Activated B cell treated with CpG ODN at 0.5 μM for 24 hours (primary cell): ENCODE data around the gene GRN. TPM values are rescaled to one million over a fixed set of nuclear protein-coding genes. Genes with fewer than 3 reads are reported as not detected.

Experiments used
- ATAC-seq: fragments of 200-7000 bp; cut with Tn5 transposase; one replicate; pipeline ENCODE4 v1.10.0; 2021; ENCODE audit warnings: low read depth, mild to moderate bottlenecking, moderate library complexity
- CTCF ChIA-PET: fragments of 350-600 bp; sonication (Branson Sonifier 250); formaldehyde crosslinking; loops from one replicate; lab custom pipeline; 2021; ENCODE audit warnings: antibody characterized with exemption; lab: Charles Lee
- POLR2A ChIA-PET: fragments of 350-600 bp; sonication (Branson Sonifier 250); formaldehyde crosslinking; loops from one replicate; lab custom pipeline; 2021; ENCODE audit warnings: antibody characterized with exemption; lab: Charles Lee
- DNase-seq: peaks from one replicate; pipeline ENCODE4 v3.0.0; 2022
- H3K27ac Mint-ChIP-seq: one replicate; pipeline ENCODE4 v1.8.0; 2020; ENCODE audit warnings: mixed read lengths
- H3K27me3 Mint-ChIP-seq: one replicate; pipeline ENCODE4 v1.8.0; 2021; ENCODE audit warnings: mixed read lengths
- H3K36me3 Mint-ChIP-seq: one replicate; pipeline ENCODE4 v1.8.0; 2021; ENCODE audit warnings: low read depth, mixed read lengths
- H3K4me1 Mint-ChIP-seq: one replicate; pipeline ENCODE4 v1.8.0; 2021; ENCODE audit warnings: mixed read lengths
- H3K4me3 Mint-ChIP-seq: one replicate; pipeline ENCODE4 v1.8.0; 2020; ENCODE audit warnings: mild to moderate bottlenecking, mixed read lengths
- H3K9me3 Mint-ChIP-seq: one replicate; pipeline ENCODE4 v1.8.0; 2020; ENCODE audit warnings: mixed read lengths
- intact Hi-C: fragments of 100-400 bp; cut with micrococcal nuclease; formaldehyde crosslinking; loops from one replicate; pipeline ENCODE4 v1.15.1; 2024
- total RNA-seq: library from RNA; stranded (reverse); gene quantifications from 2 replicates; pipeline ENCODE4 v1.2.3, GENCODE V29; 2022
- TF ChIP-seq, protein P1 (sequence below): fragments of 200-600 bp; IDR thresholded peaks from one replicate; pipeline ENCODE4 v1.8.0; 2022; ENCODE audit warnings: antibody characterized with exemption, mild to moderate bottlenecking

Gene GRN
- total RNA-seq, 1 donor from 2014 or later = 250 TPM

GRCh38 chr17:44349553-44350070 is 4.5 kb downstream of the GRN start:
- H3K36me3 Mint-ChIP-seq = peaks cover 50% of the 10 kb centered on the region
- ATAC-seq (no peak), DNase-seq (no peak)
- TF ChIP-seq, protein P1, sequence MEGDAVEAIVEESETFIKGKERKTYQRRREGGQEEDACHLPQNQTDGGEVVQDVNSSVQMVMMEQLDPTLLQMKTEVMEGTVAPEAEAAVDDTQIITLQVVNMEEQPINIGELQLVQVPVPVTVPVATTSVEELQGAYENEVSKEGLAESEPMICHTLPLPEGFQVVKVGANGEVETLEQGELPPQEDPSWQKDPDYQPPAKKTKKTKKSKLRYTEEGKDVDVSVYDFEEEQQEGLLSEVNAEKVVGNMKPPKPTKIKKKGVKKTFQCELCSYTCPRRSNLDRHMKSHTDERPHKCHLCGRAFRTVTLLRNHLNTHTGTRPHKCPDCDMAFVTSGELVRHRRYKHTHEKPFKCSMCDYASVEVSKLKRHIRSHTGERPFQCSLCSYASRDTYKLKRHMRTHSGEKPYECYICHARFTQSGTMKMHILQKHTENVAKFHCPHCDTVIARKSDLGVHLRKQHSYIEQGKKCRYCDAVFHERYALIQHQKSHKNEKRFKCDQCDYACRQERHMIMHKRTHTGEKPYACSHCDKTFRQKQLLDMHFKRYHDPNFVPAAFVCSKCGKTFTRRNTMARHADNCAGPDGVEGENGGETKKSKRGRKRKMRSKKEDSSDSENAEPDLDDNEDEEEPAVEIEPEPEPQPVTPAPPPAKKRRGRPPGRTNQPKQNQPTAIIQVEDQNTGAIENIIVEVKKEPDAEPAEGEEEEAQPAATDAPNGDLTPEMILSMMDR = no peak
- POLR2A ChIA-PET = interaction anchor here (0.6 to 8.7 kb wide), 7 partner anchors 18 to 207 kb away, joined by 3 to 241 read pairs (median 12); partner anchors contain the start of genes SLC25A39, TMUB2 and UBTF
- H3K9me3 Mint-ChIP-seq = no peaks in the 10 kb centered on the region
- peaks cover 65% of the 10 kb centered on the region for H3K4me1 Mint-ChIP-seq
- H3K27me3 Mint-ChIP-seq = no peaks in the 10 kb centered on the region
- H3K4me3 Mint-ChIP-seq = no peak overlapping the region
- intact Hi-C loops = loop anchor here (1.0 to 10.0 kb wide), 8 partner anchors 18 to 965 kb away; partner anchors contain the start of genes G6PC3, HDAC5, HROB and MAP3K14
- peak overlapping the region; percentile 18 for H3K27ac Mint-ChIP-seq
- CTCF ChIA-PET = interaction anchor here (1.0 to 12.4 kb wide), 8 partner anchors 14 to 144 kb away, joined by 3 to 108 read pairs (median 6); no protein-coding TSS in a partner anchor

DNA sequence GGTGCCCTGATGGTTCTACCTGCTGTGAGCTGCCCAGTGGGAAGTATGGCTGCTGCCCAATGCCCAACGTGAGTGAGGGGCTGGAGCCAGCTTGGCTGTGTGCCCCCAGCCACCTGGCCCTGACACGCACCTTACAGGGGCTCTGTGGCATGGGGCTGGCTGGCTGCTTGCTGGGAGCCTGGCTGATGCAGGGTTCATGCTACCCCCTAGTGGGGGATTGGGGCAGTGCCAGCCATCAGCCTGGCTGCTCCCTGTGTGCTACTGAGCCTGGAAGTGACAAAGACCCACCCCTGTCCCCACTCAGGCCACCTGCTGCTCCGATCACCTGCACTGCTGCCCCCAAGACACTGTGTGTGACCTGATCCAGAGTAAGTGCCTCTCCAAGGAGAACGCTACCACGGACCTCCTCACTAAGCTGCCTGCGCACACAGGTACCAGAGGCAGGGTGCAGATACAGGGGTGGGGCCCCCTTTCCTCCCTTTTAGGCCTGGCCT is 5.7 kb downstream of the GRN start:
- POLR2A ChIA-PET = interaction anchor here (0.6 to 8.7 kb wide), 5 partner anchors 19 to 144 kb away, joined by 3 to 241 read pairs (median 8); partner anchors contain the start of genes SLC25A39 and UBTF
- peaks cover 54% of the 10 kb centered on the region for H3K4me1 Mint-ChIP-seq
- CTCF ChIA-PET = interaction anchor here (0.7 to 12.4 kb wide), 15 partner anchors 9 to 210 kb away, joined by 3 to 108 read pairs (median 5); partner anchors contain the start of gene UBTF
- TF ChIP-seq, protein P1 = no peak
- peaks cover 43% of the 10 kb centered on the region for H3K36me3 Mint-ChIP-seq
- DNase-seq (peak; percentile 71), ATAC-seq (peak; percentile 42)
- no peaks in the 10 kb centered on the region for H3K9me3 Mint-ChIP-seq
- H3K27me3 Mint-ChIP-seq = no peaks in the 10 kb centered on the region
- intact Hi-C loops = loop anchor here (1.0 to 5.0 kb wide), 4 partner anchors 19 to 406 kb away; partner anchors contain the start of gene HROB
- no peak overlapping the region for H3K4me3 Mint-ChIP-seq
- H3K27ac Mint-ChIP-seq = peak overlapping the region; percentile 65

GRCh38 chr17:44351464-44351863 is 6.4 kb downstream of the GRN start:
- peaks cover 40% of the 10 kb centered on the region for H3K36me3 Mint-ChIP-seq
- no peak for DNase-seq
- no peaks in the 10 kb centered on the region for H3K27me3 Mint-ChIP-seq

DNA sequence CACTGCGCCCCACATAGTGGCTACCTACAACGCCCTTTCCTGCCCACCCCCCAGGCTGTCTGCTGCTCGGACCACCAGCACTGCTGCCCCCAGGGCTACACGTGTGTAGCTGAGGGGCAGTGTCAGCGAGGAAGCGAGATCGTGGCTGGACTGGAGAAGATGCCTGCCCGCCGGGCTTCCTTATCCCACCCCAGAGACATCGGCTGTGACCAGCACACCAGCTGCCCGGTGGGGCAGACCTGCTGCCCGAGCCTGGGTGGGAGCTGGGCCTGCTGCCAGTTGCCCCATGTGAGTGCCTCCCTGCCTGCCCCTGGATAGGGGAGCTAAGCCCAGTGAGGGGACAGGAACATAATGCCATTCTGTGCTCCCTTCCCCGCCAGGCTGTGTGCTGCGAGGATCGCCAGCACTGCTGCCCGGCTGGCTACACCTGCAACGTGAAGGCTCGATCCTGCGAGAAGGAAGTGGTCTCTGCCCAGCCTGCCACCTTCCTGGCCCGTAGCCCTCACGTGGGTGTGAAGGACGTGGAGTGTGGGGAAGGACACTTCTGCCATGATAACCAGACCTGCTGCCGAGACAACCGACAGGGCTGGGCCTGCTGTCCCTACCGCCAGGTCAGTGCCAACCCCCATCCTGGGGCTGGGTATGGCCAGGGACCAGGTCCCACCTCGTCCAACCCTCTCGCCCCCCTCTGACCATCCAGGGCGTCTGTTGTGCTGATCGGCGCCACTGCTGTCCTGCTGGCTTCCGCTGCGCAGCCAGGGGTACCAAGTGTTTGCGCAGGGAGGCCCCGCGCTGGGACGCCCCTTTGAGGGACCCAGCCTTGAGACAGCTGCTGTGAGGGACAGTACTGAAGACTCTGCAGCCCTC is 7.1 kb downstream of the GRN start:
- ATAC-seq = no peak
- no peak overlapping the region for H3K4me3 Mint-ChIP-seq
- intact Hi-C loops = loop anchor here (2.0 to 5.0 kb wide), 2 partner anchors 35 to 407 kb away; no protein-coding TSS in a partner anchor
- ChIA-PET POLR2A (interaction anchor here (0.6 to 8.7 kb wide), 6 partner anchors 11 to 1038 kb away, joined by 3 to 241 read pairs (median 6); partner anchors contain the start of genes FAM171A2, SLC25A39 and UBTF), CTCF (interaction anchor here (0.9 to 12.4 kb wide), 4 partner anchors 21 to 211 kb away, joined by 3 to 108 read pairs (median 6); no protein-coding TSS in a partner anchor)
- H3K36me3 Mint-ChIP-seq = peaks cover 40% of the 10 kb centered on the region
- DNase-seq = no peak
- H3K4me1 Mint-ChIP-seq = peaks cover 40% of the 10 kb centered on the region
- TF ChIP-seq, protein P1 = no peak
- no peaks in the 10 kb centered on the region for H3K27me3 Mint-ChIP-seq
- H3K27ac Mint-ChIP-seq = no peak overlapping the region
- H3K9me3 Mint-ChIP-seq = no peaks in the 10 kb centered on the region

More at GRCh38 chr17:44351464-44351863, 6.4 kb downstream of the GRN start:
- no peak for ATAC-seq
- no peak overlapping the region for H3K4me3 Mint-ChIP-seq
- POLR2A ChIA-PET = interaction anchor here (0.5 to 8.7 kb wide), 6 partner anchors 12 to 1037 kb away, joined by 3 to 241 read pairs (median 7); partner anchors contain the start of genes FAM171A2, SLC25A39 and UBTF
- intact Hi-C loops = loop anchor here (2.0 to 5.0 kb wide), 2 partner anchors 34 to 407 kb away; no protein-coding TSS in a partner anchor
- no peak overlapping the region for H3K27ac Mint-ChIP-seq
- H3K9me3 Mint-ChIP-seq = no peaks in the 10 kb centered on the region
- CTCF ChIA-PET = interaction anchor here (0.7 to 12.4 kb wide), 5 partner anchors 12 to 211 kb away, joined by 3 to 108 read pairs (median 3); no protein-coding TSS in a partner anchor
- H3K4me1 Mint-ChIP-seq = peaks cover 47% of the 10 kb centered on the region
- TF ChIP-seq, protein P1 = no peak
